HG03520 (cell line): ENCODE measurements around the gene STUM.
"Not testable (repeated sequence)": the region's sequence is repeated elsewhere in the genome, so short reads cannot be mapped to it uniquely, and the experiment has no call there.

Experiments
- ATAC-seq: cut with Tn5 transposase; IDR thresholded peaks from one replicate; pipeline ENCODE4 v1.9.1; 2021; ENCODE audit warnings: mild to moderate bottlenecking, moderate library complexity; ENCODE audit not compliant: unreplicated experiment

The STUM gene

GRCh38 chr1:226603022-226603857 is 54.7 kb downstream of the STUM start:
- no peak for ATAC-seq

GRCh38 chr1:226603858-226604559 is 55.4 kb downstream of the STUM start:
- ATAC-seq: no peak

- ATAC-seq: no peak
Observed at GRCh38 chr1:226604560-226605317, 56.2 kb downstream of the STUM start.

- no peak for ATAC-seq
Observed at GRCh38 chr1:226605318-226605950, 56.9 kb downstream of the STUM start.

- ATAC-seq: no peak
Observed at GRCh38 chr1:226606311-226607267, 58.0 kb downstream of the STUM start.

GRCh38 chr1:226607268-226607660 is 58.7 kb downstream of the STUM start:
- ATAC-seq: no peak

- ATAC-seq: no peak
Observed at GRCh38 chr1:226607821-226608220, 59.3 kb downstream of the STUM start.

GRCh38 chr1:226608699-226609505 is 60.3 kb downstream of the STUM start:
- peak; percentile 55 for ATAC-seq

- ATAC-seq: no peak
Observed at GRCh38 chr1:226609836-226610455, 61.4 kb downstream of the STUM start.

- no peak for ATAC-seq
Observed at GRCh38 chr1:226610671-226611070, 62.1 kb downstream of the STUM start.

GRCh38 chr1:226611301-226611700 is 62.7 kb downstream of the STUM start:
- no peak for ATAC-seq

- not testable (repeated sequence) for ATAC-seq
Observed at GRCh38 chr1:226611980-226612379, 63.4 kb downstream of the STUM start.

GRCh38 chr1:226615876-226616275 is 67.3 kb downstream of the STUM start:
- no peak for ATAC-seq

GRCh38 chr1:226616636-226617035 is 68.1 kb downstream of the STUM start:
- ATAC-seq: no peak

- ATAC-seq: no peak
Observed at GRCh38 chr1:226617109-226617508, 68.5 kb downstream of the STUM start.

- not testable (repeated sequence) for ATAC-seq
Observed at GRCh38 chr1:226617719-226618118, 69.2 kb downstream of the STUM start.

- no peak for ATAC-seq
Observed at GRCh38 chr1:226618380-226618779, 69.8 kb downstream of the STUM start.

GRCh38 chr1:226619031-226619430 is 70.5 kb downstream of the STUM start:
- ATAC-seq: no peak

GRCh38 chr1:226622012-226622411 is 73.4 kb downstream of the STUM start:
- ATAC-seq: no peak
